WERI-Rb-1 (cell line): ENCODE measurements around the gene CDH4.

Source experiments
- DNase-seq: peaks from one replicate; pipeline ENCODE4 v3.0.0-alpha.2; 2020
- H3K27ac ChIP-seq: fragments of 250-450 bp; sonication (Bioruptor Pico); 2 replicates; pipeline ENCODE4 v1.5.1; 2020; ENCODE audit warnings: mild to moderate bottlenecking, moderate library complexity
- H3K27me3 ChIP-seq: fragments of 250-450 bp; sonication (Bioruptor Pico); 2 replicates; pipeline ENCODE4 v1.5.1; 2021; ENCODE audit warnings: mild to moderate bottlenecking, low read depth, moderate library complexity; ENCODE audit not compliant: insufficient read depth, severe bottlenecking
- H3K36me3 ChIP-seq: fragments of 250-450 bp; sonication (Bioruptor Pico); 2 replicates; pipeline ENCODE4 v1.5.1; 2020; ENCODE audit warnings: mild to moderate bottlenecking, moderate library complexity
- H3K4me3 ChIP-seq: 2 replicates; pipeline ENCODE4 v1.5.1; 2011; ENCODE audit warnings: low read depth, mild to moderate bottlenecking, control low read depth, low read length
- H3K9me3 ChIP-seq: fragments of 250-450 bp; sonication (Bioruptor Pico); 2 replicates; pipeline ENCODE4 v1.5.1; 2021; ENCODE audit warnings: mild to moderate bottlenecking, moderate library complexity; ENCODE audit not compliant: severe bottlenecking
- TF ChIP-seq, protein P1 (sequence below): IDR thresholded peaks from 2 replicates; pipeline ENCODE4 v1.5.1; 2011; ENCODE audit warnings: low read depth, mild to moderate bottlenecking, control low read depth, inconsistent platforms, low read length

The CDH4 gene

DNA sequence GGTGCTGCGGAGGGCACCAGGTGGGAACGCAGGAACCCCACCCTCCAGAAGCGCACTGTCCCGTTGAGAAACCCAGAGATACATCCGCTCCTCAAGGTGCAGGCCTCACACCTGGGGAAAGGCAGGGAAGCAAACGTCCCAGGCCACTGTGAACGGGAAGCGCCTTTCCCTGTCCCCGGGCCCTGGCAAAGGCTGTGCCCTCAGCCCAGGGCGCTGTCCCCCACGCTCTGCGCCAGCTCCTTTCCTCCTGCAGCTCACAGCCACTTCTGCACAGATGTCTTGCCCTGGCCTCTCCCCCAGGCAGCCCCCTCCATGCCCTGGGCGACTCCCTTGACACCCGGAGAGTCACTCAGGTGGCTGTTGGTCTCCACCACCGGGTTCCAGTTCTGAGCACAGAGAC lies 609.8 kb downstream of the CDH4 start:
- peaks cover 6% of the 10 kb centered on the region for H3K9me3 ChIP-seq
- TF ChIP-seq, protein P1, sequence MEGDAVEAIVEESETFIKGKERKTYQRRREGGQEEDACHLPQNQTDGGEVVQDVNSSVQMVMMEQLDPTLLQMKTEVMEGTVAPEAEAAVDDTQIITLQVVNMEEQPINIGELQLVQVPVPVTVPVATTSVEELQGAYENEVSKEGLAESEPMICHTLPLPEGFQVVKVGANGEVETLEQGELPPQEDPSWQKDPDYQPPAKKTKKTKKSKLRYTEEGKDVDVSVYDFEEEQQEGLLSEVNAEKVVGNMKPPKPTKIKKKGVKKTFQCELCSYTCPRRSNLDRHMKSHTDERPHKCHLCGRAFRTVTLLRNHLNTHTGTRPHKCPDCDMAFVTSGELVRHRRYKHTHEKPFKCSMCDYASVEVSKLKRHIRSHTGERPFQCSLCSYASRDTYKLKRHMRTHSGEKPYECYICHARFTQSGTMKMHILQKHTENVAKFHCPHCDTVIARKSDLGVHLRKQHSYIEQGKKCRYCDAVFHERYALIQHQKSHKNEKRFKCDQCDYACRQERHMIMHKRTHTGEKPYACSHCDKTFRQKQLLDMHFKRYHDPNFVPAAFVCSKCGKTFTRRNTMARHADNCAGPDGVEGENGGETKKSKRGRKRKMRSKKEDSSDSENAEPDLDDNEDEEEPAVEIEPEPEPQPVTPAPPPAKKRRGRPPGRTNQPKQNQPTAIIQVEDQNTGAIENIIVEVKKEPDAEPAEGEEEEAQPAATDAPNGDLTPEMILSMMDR = no peak
- peaks cover 92% of the 10 kb centered on the region for H3K27me3 ChIP-seq
- no peak overlapping the region for H3K4me3 ChIP-seq
- DNase-seq = no peak
- H3K36me3 ChIP-seq = no peaks in the 10 kb centered on the region
- no peak overlapping the region for H3K27ac ChIP-seq

DNA sequence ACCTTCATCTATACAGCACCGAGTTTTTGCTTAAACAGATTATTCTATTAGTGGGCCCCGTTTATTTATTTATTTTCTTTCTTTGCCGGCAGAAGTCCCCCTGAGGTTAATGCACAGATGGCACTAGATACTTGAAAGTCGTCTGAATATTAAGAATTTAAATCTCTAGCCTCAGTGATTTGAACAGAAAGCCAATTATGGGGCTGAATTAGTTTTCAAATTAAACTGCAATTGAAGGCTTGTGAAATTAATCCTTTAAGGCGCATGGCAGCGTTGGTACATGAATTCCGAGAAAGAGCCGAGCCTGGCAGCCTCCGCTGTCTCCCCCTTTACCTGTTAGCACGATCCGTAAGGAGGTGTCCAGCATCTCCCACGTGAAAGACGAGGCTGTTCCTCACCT lies 610.8 kb downstream of the CDH4 start:
- H3K27me3 ChIP-seq = peaks cover 91% of the 10 kb centered on the region
- TF ChIP-seq, protein P1 = no peak
- H3K4me3 ChIP-seq = no peak overlapping the region

DNA sequence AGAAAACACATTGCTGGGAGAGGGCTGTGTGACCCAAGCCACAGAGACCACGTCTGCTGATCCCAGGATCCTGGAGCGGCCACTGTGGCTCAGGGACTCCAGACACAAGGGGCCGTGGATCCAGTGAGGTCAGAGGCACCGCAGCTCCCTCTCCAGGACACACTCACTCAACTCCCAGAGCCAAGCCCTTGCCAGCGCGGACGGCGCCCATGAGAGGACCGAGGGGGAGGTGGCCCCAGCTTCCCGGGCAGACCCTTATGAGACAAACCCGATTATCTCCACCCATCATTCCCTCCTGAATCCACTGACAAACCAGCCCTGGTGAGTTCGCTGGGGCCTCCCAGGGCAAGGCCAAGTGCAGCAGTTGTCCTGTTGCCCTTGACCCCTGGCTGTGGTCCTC lies 612.4 kb downstream of the CDH4 start:
- Histone ChIP-seq H3K27ac (no peak overlapping the region), H3K4me3 (no peak overlapping the region), H3K9me3 (peaks cover 6% of the 10 kb centered on the region), H3K36me3 (no peaks in the 10 kb centered on the region), H3K27me3 (peaks cover 94% of the 10 kb centered on the region)
- TF ChIP-seq, protein P1 = no peak
- no peak for DNase-seq

More for the DNA sequence above, 610.8 kb downstream of the CDH4 start:
- Histone ChIP-seq H3K36me3 (no peaks in the 10 kb centered on the region), H3K9me3 (peaks cover 6% of the 10 kb centered on the region), H3K27ac (no peak overlapping the region)
- DNase-seq = no peak

DNA sequence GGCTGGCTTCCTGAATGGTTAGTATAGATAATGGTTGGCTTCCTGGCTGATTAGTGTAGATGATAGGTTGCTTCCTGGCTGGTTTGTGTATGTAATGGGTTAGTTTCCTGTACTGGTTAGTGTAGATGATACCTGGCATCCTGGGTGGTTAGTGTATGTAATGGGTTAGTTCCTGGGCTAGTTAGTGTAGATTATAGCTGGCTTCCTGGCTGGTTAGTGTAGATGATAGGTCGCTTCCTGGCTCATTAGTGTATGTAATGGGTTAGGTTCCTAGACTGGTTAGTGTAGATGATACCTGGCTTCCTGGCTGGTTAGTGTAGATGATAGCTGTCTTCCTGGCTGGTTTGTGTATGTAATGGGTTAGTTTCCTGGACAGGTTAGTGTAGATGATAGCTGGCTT lies 613.3 kb downstream of the CDH4 start:
- Histone ChIP-seq H3K4me3 (no peak overlapping the region), H3K27ac (no peak overlapping the region), H3K27me3 (peaks cover 94% of the 10 kb centered on the region), H3K9me3 (peaks cover 6% of the 10 kb centered on the region), H3K36me3 (no peaks in the 10 kb centered on the region)
- TF ChIP-seq, protein P1 = no peak
- DNase-seq = no peak

DNA sequence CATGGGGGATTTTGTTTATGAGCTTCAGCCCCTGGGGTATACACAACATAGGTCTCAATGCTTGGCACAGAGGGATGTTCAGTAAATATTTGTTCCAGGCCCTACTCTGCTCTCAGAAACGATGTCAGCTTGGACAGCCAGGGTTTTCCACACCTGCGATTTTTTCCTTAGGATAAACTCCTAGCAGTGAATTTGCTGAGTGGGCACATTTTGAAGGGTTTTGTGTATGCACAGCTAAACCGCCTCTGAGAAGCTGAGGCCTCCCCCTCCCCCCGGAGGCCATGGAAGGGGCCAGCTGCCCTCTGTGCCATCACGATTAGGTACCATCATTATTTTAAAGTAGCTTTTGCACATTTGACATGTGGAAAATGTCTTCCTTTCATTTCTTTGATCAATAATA lies 614.1 kb downstream of the CDH4 start:
- Histone ChIP-seq H3K27me3 (peaks cover 94% of the 10 kb centered on the region), H3K27ac (no peak overlapping the region), H3K9me3 (peaks cover 11% of the 10 kb centered on the region), H3K4me3 (no peak overlapping the region), H3K36me3 (no peaks in the 10 kb centered on the region)
- TF ChIP-seq, protein P1 = no peak
- DNase-seq = no peak

DNA sequence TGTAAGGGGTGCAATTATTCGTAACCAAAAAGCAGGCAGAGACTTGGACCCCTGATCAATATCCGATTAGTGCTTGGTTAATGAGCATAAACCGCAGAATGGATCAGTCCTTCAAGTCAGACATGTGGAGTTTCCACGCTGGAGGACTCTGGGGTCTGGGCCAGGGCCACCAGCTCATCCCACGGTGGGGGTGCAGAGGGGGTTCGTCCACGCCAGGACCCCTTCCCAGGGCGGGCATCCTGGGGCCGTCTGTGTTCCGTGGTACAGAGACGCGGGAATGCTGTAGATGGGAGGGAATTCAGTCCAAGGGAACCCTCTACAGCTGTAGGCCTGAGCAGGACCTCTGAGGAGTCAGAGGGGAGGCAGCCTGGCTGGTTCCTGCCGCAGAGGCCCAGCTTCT lies 615.9 kb downstream of the CDH4 start:
- Histone ChIP-seq H3K27ac (no peak overlapping the region), H3K9me3 (peaks cover 21% of the 10 kb centered on the region), H3K4me3 (no peak overlapping the region), H3K36me3 (no peaks in the 10 kb centered on the region), H3K27me3 (peaks cover 95% of the 10 kb centered on the region)
- no peak for DNase-seq
- TF ChIP-seq, protein P1 = no peak
